Measurements from ENCODE around the gene CCDC182.

The CCDC182 gene

DNA sequence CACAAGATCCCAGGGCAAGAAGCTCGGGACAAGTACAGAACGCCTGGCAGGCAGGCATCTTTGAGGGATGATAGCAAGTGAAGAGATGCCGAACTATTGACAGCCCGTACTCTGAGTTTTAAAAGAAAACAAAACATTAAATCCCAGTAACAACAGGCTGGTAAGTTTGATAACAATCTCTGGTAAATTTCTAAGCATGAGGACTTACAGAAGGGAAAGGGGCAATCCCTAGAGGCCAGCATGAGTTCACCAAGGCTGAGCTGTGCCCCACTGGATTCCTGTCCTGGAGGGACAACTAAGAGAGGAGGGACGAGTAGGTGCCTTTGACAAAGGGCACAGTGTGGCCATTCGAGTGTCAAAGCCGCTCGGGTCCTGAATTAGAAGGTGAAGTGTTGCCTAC, 26.2 kb downstream of the CCDC182 start:
- Mint-ChIP-seq H3K27ac (no peak overlapping the region), H3K9me3 (no peaks in the 10 kb centered on the region), H3K27me3 (peaks cover 25 to 45% of the 10 kb centered on the region in 2 donors), H3K4me3 (no peak overlapping the region), H3K36me3 (ENCODE audit: insufficient read depth) (no peaks in the 10 kb centered on the region), H3K4me1 (ENCODE audit: low read depth in 2 of 2) (peaks cover 0 to 7% of the 10 kb centered on the region in 2 donors)
- ATAC-seq (replicated peaks) (no peak), DNase-seq (no peak)

DNA sequence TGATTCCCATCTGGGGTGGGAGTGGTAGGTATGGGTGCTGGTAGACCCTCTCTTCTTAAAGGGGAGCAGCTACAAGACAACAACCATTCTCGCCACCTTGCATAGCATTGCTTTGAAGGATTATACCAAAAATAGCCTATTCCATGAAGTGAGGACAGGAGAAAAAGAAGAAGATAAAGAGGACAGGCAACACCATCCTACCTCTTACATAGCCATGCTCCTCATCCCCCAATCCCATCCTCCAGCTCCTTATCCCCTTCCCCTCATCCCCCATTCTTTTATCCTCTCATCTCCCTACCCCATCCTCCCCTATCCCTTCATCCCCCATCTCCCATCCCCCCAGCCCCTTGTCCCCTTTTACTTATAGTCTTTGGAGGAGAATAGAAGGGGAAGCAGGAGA, 29.1 kb downstream of the CCDC182 start:
- no peaks in the 10 kb centered on the region for H3K4me1 Mint-ChIP-seq (ENCODE audit: low read depth in 2 of 2)
- ATAC-seq (replicated peaks) = no peak
- H3K9me3 Mint-ChIP-seq = no peaks in the 10 kb centered on the region
- H3K4me3 Mint-ChIP-seq = no peak overlapping the region
- no peaks in the 10 kb centered on the region for H3K36me3 Mint-ChIP-seq (ENCODE audit: insufficient read depth)
- no peak for DNase-seq
- H3K27ac Mint-ChIP-seq = no peak overlapping the region
- H3K27me3 Mint-ChIP-seq = peaks cover 43 to 54% of the 10 kb centered on the region in 2 donors

DNA sequence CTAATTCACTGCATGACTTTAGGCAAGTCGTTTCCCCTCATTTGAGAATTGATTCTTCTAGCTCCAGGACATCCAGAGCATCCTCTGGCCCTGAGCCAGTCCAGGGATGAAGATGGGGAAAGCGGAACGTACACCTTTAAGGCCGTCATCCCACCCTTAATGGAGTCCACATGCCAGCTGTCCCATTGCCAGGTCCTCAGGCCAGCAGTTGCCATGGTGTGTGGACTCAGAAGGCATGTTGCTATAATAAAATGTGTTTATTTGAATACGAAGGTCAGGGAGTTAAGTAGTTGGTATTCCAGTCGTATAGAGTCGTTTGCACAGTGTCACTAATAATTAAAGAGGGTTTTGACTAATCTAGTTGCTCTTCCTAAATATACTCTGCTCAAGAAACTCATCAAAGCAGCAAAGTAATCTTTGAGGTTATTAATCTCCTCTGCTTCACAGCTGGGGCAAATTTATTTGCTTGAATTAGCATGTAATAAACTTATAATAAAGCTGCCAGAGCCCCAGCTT, 30.4 kb downstream of the CCDC182 start:
- Mint-ChIP-seq H3K9me3 (no peaks in the 10 kb centered on the region), H3K27ac (no peak overlapping the region), H3K27me3 (peaks cover 43 to 54% of the 10 kb centered on the region in 2 donors)

DNA sequence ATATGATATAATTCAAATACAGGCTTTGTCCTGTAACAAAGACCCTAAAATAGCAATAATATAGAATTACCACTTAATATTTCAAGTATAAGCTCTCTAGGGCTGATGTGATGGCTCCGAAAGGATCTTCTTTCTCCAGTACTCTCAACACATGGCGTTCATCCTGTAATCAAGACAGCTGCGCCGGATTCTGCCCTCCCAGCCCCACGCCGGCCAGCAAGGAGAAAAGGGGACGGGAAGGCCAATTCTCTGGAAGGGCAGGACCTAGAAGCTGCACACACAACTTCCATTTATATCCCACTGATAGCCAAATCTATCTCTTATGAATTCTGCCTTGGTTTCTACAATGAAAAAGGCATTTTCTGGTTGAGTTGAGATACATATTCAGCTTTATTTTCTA, 32.0 kb downstream of the CCDC182 start:
- peaks cover 0 to 3% of the 10 kb centered on the region in 2 donors for H3K4me1 Mint-ChIP-seq (ENCODE audit: low read depth in 2 of 2)
- H3K9me3 Mint-ChIP-seq = no peaks in the 10 kb centered on the region
- DNase-seq (no peak), ATAC-seq (replicated peaks) (no peak)
- H3K27ac Mint-ChIP-seq = no peak overlapping the region
- no peak overlapping the region for H3K4me3 Mint-ChIP-seq
- peaks cover 43 to 54% of the 10 kb centered on the region in 2 donors for H3K27me3 Mint-ChIP-seq
- H3K36me3 Mint-ChIP-seq (ENCODE audit: insufficient read depth) = no peaks in the 10 kb centered on the region

More for the DNA sequence above, 30.4 kb downstream of the CCDC182 start:
- Mint-ChIP-seq H3K4me3 (no peak overlapping the region), H3K36me3 (ENCODE audit: insufficient read depth) (no peaks in the 10 kb centered on the region), H3K4me1 (ENCODE audit: low read depth in 2 of 2) (no peaks in the 10 kb centered on the region)
- DNase-seq = no peak
- ATAC-seq (replicated peaks) = no peak

DNA sequence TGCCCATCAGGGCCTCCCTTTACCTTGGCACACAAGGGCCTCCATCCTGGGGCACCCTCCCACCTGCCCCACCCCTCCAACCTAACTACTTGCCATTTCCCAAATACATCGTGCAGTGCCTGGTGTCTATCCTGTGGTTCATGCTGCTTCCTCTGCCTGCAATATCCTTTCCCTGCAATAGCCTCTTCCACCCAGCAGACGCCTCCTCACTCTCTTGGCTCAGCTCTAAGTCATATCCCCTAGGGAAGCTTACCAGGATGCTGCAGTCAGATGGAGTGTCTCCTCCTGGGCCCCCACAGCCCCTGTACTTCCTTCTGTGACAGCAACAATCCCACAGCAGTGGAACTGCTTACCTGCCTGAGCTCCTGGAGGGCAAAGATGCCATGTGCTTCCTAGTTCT, 36.7 kb downstream of the CCDC182 start:
- no peak for DNase-seq
- Mint-ChIP-seq H3K4me1 (ENCODE audit: low read depth in 2 of 2) (peaks cover 8 to 9% of the 10 kb centered on the region in 2 donors), H3K36me3 (ENCODE audit: insufficient read depth) (no peaks in the 10 kb centered on the region), H3K4me3 (no peak overlapping the region), H3K27ac (no peak overlapping the region), H3K27me3 (peaks cover 12 to 13% of the 10 kb centered on the region in 2 donors), H3K9me3 (no peaks in the 10 kb centered on the region)
- ATAC-seq (replicated peaks) = no peak

DNA sequence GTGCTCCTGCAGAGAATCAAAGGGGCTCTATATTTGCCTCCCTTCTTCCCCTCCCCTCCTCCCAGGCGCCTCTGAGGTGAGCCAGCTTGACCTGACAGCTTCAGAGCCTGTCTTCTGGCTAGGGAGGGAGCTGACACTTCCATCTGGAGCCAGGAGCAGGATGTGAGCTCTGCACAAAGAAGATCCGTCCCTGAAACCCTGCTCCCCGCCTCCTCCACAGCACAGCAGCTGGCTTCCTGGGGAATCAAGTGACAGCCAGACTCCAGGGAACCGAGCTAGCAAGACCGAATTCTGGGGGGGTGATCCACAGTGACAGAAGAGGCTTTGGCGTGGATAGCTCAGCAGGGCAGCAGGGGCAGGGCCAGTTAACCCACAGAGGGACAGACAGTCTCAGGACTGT, 37.2 kb downstream of the CCDC182 start:
- no peak overlapping the region for H3K27ac Mint-ChIP-seq
- DNase-seq = no peak

DNA sequence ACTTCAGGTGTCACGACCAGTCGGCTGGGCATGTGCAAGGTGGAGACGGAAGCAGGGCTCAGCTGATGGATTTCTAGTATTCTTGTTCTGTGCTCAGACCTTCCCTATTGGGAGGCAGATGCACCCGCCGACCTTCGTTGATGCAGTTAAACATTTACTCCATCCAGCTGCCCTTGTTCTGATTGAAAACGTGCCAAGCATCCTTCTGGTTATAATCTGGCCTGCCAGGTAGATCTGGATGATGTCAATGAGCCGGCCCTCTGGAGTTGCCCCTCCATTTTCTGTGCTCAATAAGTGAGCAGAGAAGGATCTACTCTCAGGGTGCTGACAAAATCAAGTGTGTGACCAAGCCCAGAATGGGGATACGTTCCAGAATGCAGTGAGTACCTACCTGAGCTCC, 38.3 kb downstream of the CCDC182 start:
- H3K4me1 Mint-ChIP-seq (ENCODE audit: low read depth in 2 of 2) = peaks cover 8 to 9% of the 10 kb centered on the region in 2 donors
- H3K4me3 Mint-ChIP-seq = no peak overlapping the region
- no peaks in the 10 kb centered on the region for H3K9me3 Mint-ChIP-seq

More for the DNA sequence above, 37.2 kb downstream of the CCDC182 start:
- H3K4me3 Mint-ChIP-seq = no peak overlapping the region
- no peaks in the 10 kb centered on the region for H3K36me3 Mint-ChIP-seq (ENCODE audit: insufficient read depth)
- H3K4me1 Mint-ChIP-seq (ENCODE audit: low read depth in 2 of 2) = peaks cover 8 to 9% of the 10 kb centered on the region in 2 donors
- no peak for ATAC-seq (replicated peaks)
- H3K27me3 Mint-ChIP-seq = peaks cover 8% of the 10 kb centered on the region in 2 donors
- no peaks in the 10 kb centered on the region for H3K9me3 Mint-ChIP-seq

DNA sequence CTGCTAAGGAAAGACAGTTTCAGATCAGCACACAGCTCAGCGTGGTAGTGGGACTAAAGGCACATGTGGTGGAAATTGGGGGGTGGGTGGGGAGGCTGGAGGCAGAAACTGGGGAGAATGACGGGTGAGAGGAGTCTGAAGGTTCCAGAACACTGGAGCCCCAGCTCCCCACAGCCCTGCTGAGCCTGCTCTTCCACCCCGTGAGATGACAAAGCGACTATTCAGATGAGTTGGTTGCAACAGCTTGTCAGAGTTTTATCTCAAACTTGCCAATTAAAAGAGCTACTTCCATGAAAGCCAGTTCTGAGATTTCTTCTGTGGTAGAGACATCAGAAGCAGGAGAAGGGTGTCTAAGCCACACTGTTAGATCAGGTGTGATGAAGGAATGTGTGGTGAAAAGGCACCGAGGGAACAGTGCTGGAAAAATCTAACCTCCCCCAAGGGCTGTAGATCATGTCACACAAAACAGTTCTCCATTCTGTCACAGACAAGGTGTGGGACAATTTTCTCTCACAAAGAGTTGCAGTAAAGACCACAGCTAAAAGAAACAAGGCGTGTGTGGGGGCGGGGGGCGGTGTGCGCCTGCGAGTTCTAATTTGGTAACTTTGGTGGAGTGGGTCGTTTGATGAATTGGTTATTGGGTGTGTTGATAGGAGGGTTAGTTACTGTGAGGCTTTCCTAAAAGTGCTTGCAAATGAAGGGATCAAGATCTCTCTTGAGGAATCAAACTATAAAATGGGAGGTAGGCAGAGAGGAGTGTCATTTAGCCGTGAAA, 39.0 kb downstream of the CCDC182 start:
- ATAC-seq (replicated peaks) = no peak
- DNase-seq = no peak
- Mint-ChIP-seq H3K36me3 (ENCODE audit: insufficient read depth) (no peaks in the 10 kb centered on the region), H3K27ac (peak overlapping the region; percentile 18 to 52), H3K9me3 (no peaks in the 10 kb centered on the region), H3K4me3 (no peak overlapping the region), H3K4me1 (ENCODE audit: low read depth in 2 of 2) (peaks cover 8 to 9% of the 10 kb centered on the region in 2 donors), H3K27me3 (no peaks in the 10 kb centered on the region)

More for the DNA sequence above, 38.3 kb downstream of the CCDC182 start:
- DNase-seq (no peak), ATAC-seq (replicated peaks) (no peak)
- peak overlapping the region; percentile 18 to 52 for H3K27ac Mint-ChIP-seq
- H3K27me3 Mint-ChIP-seq = peaks cover 4 to 5% of the 10 kb centered on the region in 2 donors
- no peaks in the 10 kb centered on the region for H3K36me3 Mint-ChIP-seq (ENCODE audit: insufficient read depth)

DNA sequence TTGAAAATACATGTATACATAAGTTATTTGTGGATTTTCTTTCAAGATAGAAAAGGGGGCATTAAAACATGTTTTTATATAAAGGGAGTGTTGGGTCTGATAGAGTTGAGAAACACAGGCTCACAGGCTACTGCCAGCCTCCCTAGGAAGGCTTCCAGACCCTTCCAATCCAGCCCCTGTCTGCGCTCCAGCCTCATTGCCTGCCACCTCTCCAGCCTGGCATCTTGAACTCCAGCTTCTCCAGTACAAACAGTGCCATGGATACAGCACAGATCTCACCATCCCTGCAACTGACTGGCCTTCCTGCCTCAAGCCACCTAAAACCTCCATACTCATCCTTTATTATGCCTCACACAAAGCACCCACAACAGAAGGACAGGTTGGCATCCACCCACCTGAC, 40.7 kb downstream of the CCDC182 start:
- H3K4me1 Mint-ChIP-seq (ENCODE audit: low read depth in 2 of 2) = peaks cover 8 to 11% of the 10 kb centered on the region in 2 donors
- H3K4me3 Mint-ChIP-seq = no peak overlapping the region
- no peaks in the 10 kb centered on the region for H3K9me3 Mint-ChIP-seq
- no peak overlapping the region for H3K27ac Mint-ChIP-seq
- no peaks in the 10 kb centered on the region for H3K27me3 Mint-ChIP-seq
- ATAC-seq (replicated peaks) = no peak
- peaks cover 5% of the 10 kb centered on the region for H3K36me3 Mint-ChIP-seq (ENCODE audit: insufficient read depth)
- no peak for DNase-seq

DNA sequence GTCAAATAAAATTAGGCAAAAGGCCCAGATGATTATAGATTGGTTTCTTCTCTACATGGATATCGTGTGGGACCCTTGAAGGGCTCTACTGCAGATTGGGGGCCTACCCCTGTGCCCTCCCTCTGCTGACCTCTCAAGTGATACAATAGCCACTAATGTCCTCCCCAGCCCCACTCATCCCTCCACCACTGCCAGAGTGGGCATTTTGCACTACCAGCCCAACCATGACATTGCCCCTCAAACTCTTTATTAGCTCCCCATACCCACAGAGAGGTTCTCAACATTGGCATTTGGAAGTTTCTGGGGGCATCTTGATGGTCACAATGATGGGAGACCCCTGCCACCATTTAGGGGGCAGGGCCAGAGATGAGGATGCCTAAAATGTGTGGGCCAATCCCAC, 41.8 kb downstream of the CCDC182 start:
- Mint-ChIP-seq H3K36me3 (ENCODE audit: insufficient read depth) (peaks cover 5% of the 10 kb centered on the region), H3K4me3 (no peak overlapping the region), H3K4me1 (ENCODE audit: low read depth in 2 of 2) (peaks cover 8 to 9% of the 10 kb centered on the region in 2 donors), H3K9me3 (no peaks in the 10 kb centered on the region), H3K27me3 (no peaks in the 10 kb centered on the region), H3K27ac (no peak overlapping the region)
- DNase-seq (no peak), ATAC-seq (replicated peaks) (no peak)

DNA sequence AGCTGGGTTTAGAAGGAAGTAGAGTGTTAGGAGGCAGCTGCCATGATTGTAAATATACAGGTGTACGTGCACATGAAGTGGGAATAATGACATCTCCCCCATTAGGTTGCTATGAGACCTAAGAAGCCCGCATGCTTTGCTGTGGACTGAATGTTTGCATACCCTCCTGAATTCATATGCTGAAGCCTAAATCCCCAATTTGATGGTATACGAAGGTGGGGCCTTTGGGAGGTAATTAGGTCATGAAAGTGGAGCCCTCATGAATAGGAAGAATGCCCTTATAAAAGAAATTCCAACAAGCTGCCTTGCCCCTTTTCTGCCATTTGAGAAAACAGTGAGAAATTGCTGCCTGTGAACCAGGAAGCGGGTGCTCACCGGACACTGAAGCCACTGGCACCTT, 44.0 kb downstream of the CCDC182 start:
- no peak overlapping the region for H3K4me3 Mint-ChIP-seq
- no peak for DNase-seq
- no peaks in the 10 kb centered on the region for H3K9me3 Mint-ChIP-seq
- peaks cover 5% of the 10 kb centered on the region for H3K36me3 Mint-ChIP-seq (ENCODE audit: insufficient read depth)
- no peaks in the 10 kb centered on the region for H3K27me3 Mint-ChIP-seq
- H3K27ac Mint-ChIP-seq = peak overlapping the region in 1 of 2 donors; percentile 33
- H3K4me1 Mint-ChIP-seq (ENCODE audit: low read depth in 2 of 2) = peaks cover 5% of the 10 kb centered on the region in 2 donors
- ATAC-seq (replicated peaks) = no peak

DNA sequence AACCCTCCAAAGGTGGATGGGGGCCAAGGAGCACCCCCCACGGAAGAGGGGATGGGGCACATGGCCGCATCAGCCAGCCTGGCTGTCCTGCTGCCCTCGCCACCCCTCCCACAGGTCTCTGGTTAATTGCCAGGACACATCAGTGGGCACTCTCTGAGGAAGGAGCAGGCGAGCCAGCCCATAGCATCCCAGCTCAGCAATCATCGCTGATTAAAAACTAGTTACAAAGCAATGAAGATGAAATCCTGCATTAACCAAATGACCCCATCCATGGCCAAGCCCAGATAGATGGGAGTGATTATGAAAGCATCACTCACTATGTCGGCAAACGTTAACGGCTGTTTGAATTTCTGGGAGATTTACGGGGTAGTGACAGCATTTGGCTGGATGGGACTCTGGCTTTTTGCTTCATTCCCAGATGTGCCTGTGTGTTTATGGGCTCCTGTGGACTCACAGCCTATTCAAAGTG, 45.3 kb downstream of the CCDC182 start:
- Mint-ChIP-seq H3K27ac (peak overlapping the region in 1 of 2 donors; percentile 33), H3K4me1 (ENCODE audit: low read depth in 2 of 2) (peaks cover 3 to 8% of the 10 kb centered on the region in 2 donors), H3K27me3 (no peaks in the 10 kb centered on the region), H3K4me3 (no peak overlapping the region), H3K36me3 (ENCODE audit: insufficient read depth) (peaks cover 5% of the 10 kb centered on the region), H3K9me3 (no peaks in the 10 kb centered on the region)
- ATAC-seq (replicated peaks) (no peak), DNase-seq (no peak)

DNA sequence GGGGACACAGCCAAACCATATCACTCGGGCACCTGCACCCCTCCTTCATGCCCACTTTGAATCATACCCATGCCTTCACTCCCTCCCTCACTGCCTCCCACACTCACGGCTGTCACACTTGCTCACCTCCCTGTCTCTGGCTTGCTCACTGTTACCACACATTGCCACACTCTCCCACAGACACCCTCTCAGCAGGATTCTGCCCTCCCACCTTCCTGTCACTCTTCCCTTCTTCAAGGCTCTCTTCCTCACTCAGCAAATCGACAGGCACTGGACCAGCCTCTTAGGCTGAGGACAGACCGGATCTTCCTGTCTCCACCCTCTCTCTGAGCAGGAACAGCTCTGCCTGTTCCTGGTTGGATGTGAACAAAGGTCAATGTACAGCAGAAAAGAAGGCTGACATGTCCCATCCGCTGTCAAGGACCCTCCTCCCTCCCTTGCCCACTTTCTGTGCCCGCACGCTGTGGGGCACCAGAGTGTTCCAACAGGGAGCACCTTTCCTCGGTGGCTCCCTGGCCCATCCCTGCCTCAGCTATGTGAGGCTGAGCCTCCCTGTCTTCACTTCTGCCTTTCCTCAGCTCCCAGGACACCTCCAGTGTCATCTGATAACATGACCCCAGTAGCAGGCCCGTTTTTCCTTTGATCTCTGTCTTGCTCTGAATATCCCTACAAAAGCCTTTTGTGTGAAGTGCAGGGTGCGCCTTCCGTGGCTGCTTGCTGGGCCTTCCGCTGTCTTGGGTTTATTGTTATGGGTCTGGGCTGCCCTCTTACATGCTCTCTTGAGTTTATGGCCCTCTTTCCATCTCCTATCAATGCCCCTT, 47.0 kb downstream of the CCDC182 start:
- DNase-seq = no peak
- Mint-ChIP-seq H3K4me3 (no peak overlapping the region), H3K4me1 (ENCODE audit: low read depth in 2 of 2) (peaks cover 6 to 13% of the 10 kb centered on the region in 2 donors), H3K36me3 (ENCODE audit: insufficient read depth) (peaks cover 5% of the 10 kb centered on the region), H3K27ac (no peak overlapping the region), H3K9me3 (peaks cover 1 to 7% of the 10 kb centered on the region in 2 donors), H3K27me3 (no peaks in the 10 kb centered on the region)
- ATAC-seq (replicated peaks) = peak; percentile 18

All from effector memory CD8-positive, alpha-beta T cell (primary cell).